SJCRH30 (cell line): ENCODE results near the gene ING2. TPM values are rescaled to one million over a fixed set of nuclear protein-coding genes. Genes with fewer than 3 reads are reported as not detected.

Experiments used
- DNase-seq, 2 experiments: peaks; one replicate each; pipeline ENCODE4 v3.0.0-alpha.2; 2015 to 2020
- H3K27ac ChIP-seq: fragments of 250-450 bp; sonication (Bioruptor Pico); 2 replicates; pipeline ENCODE4 v1.5.1; 2020; ENCODE audit warnings: mild to moderate bottlenecking, moderate library complexity
- H3K27me3 ChIP-seq: fragments of 250-450 bp; sonication (Bioruptor Pico); 2 replicates; pipeline ENCODE4 v1.5.1; 2020; ENCODE audit warnings: mild to moderate bottlenecking, moderate library complexity
- H3K36me3 ChIP-seq: fragments of 250-450 bp; sonication (Bioruptor Pico); 2 replicates; pipeline ENCODE4 v1.5.1; 2020; ENCODE audit warnings: mild to moderate bottlenecking, moderate library complexity
- H3K4me1 ChIP-seq: fragments of 250-450 bp; sonication (Bioruptor Pico); 2 replicates; pipeline ENCODE4 v1.5.1; 2020; ENCODE audit warnings: mild to moderate bottlenecking, moderate library complexity
- H3K4me3 ChIP-seq: fragments of 250-450 bp; sonication (Bioruptor Pico); 2 replicates; pipeline ENCODE4 v1.5.1; 2020; ENCODE audit warnings: mild to moderate bottlenecking, moderate library complexity
- H3K9me3 ChIP-seq: fragments of 250-450 bp; sonication (Bioruptor Pico); replicated peaks from 2 replicates; pipeline ENCODE4 v1.5.1; 2020; ENCODE audit warnings: mild to moderate bottlenecking, moderate library complexity
- total RNA-seq: library from RNA; depleted of rRNA; stranded (reverse); fragments of >200 nt; shearing (Covaris generic); gene quantifications from 2 replicates; pipeline ENCODE4 v1.2.3, GENCODE V29; 2014

ING2 gene
- total RNA-seq, 1 experiment from 2014 or later, result 11.8 TPM

DNA sequence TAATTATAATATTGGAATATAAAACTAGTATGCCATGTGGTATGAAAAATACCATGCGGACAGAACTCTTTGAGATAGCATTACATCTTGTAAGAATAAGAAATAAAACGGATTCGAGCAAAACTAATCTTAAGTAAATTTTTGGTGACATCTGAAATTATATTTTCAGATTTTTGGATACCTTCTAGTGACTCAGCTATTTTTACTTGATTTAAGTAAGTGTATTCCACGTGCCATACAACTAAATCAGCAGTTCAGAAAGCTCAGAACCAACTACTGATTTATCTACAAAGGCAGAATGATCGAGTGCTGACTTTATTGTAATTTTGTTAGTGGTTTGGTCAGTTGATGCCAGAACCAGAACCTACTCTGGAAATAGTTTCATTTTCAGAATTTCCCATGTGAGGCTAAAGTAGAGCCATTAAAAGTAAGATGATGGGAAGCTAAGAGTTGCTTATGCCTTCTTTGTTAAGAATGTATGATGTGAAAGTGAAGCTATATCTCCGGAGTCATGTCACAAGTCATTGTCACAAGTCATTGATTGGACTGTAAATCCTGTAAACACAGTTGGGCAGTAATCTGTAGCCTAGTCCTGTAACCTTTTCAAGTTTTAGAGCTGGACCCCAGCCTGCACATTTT lies 4.0 kb downstream of the ING2 start:
- no peaks in the 10 kb centered on the region for H3K4me1 ChIP-seq
- no peak overlapping the region for H3K4me3 ChIP-seq
- DNase-seq, result no peak
- peaks cover 15% of the 10 kb centered on the region; the same call in 1 of the 2 replicates for H3K36me3 ChIP-seq
- H3K9me3 ChIP-seq, result no peaks in the 10 kb centered on the region
- H3K27ac ChIP-seq, result no peak overlapping the region
- no peaks in the 10 kb centered on the region for H3K27me3 ChIP-seq

DNA sequence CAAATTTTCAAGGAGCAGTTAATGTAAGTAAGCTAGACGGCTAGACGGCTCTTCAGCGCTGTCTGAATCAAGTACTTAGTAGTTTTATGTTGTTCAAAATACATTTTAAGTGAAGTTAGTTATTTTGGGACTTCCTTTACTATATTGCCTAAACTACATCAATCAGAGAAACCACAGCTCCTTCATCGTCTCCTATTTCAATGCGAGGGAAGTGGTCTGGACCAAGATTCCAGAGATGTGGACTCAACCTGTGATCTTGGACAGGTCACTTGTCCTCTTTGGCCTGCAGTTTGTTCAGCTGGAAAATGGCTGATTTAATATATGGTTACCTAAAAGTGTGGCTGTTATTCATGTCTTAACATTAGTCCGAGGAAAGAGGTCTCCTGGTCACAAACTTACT lies 10.6 kb downstream of the ING2 start:
- DNase-seq, result no peak
- Histone ChIP-seq H3K27ac (no peak overlapping the region), H3K9me3 (no peaks in the 10 kb centered on the region), H3K27me3 (no peaks in the 10 kb centered on the region), H3K36me3 (peaks cover 12% of the 10 kb centered on the region; the same call in 1 of the 2 replicates), H3K4me1 (no peaks in the 10 kb centered on the region), H3K4me3 (no peak overlapping the region)

DNA sequence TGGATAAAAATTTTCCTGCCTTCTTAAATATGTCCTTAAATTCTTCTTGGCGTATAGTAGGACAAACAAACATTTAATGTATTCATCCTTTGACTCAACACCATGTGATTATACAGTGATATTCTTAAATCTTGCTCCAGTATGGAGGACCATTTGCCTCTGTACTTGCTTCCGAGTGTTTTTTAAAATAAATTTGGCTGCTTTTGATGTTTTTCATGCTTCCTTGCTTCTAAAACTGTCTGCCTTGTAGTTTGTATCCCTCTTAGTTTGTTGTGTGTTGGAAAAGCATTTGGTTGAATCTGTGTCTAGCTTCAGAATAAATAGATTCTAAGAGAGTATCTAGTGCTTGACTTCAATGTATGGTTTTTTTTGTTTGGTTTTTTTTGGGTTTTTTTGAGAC lies 12.3 kb downstream of the ING2 start:
- no peaks in the 10 kb centered on the region for H3K9me3 ChIP-seq
- H3K27ac ChIP-seq, result no peak overlapping the region
- no peak for DNase-seq
- H3K4me1 ChIP-seq, result no peaks in the 10 kb centered on the region
- H3K27me3 ChIP-seq, result no peaks in the 10 kb centered on the region
- no peak overlapping the region for H3K4me3 ChIP-seq
- H3K36me3 ChIP-seq, result no peaks in the 10 kb centered on the region

DNA sequence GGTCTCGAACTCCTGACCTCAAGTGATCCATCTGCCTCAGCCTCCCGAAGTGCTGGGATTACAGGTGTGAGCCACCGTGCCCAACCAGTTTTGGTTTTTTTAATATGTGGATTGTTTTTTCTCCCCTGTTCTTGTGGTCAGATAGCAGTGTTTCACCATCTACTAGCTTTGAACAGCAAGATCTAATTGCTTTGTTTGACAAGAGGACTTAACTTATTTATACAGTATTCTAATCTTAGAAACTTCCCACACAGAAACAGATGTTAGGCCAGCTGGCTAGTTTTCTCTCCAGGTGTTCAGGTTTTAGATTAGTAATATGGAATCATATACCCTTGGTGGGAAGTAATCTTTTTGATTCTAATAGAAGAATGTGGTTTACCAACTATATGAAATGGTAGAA lies 12.9 kb downstream of the ING2 start:
- no peak overlapping the region for H3K27ac ChIP-seq
- no peaks in the 10 kb centered on the region for H3K36me3 ChIP-seq
- no peaks in the 10 kb centered on the region for H3K4me1 ChIP-seq
- DNase-seq, result no peak
- H3K9me3 ChIP-seq, result no peaks in the 10 kb centered on the region
- H3K4me3 ChIP-seq, result no peak overlapping the region
- no peaks in the 10 kb centered on the region for H3K27me3 ChIP-seq

DNA sequence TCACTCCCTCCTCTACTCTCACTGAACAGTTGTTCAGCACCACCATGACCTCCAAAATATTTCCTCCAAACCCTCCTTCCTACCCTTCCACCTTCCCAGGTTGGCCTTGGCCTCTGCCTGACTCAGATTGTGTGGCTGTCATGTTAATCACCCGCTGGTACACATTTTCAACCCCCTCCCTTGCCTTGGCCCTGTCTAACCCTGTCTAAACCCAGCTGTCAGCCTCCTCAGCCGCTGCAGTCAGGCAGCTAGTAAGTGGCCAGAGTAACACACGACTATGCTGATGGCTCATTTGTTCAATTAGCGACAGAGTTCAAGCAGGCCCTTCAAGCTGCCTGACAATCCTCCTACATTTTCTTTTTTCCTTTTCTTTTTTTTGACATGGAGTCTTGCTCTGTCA lies 18.0 kb downstream of the ING2 start:
- no peaks in the 10 kb centered on the region for H3K36me3 ChIP-seq
- H3K9me3 ChIP-seq, result no peaks in the 10 kb centered on the region
- peak; percentile 6 to 21 for DNase-seq
- no peaks in the 10 kb centered on the region for H3K27me3 ChIP-seq
- no peak overlapping the region for H3K27ac ChIP-seq
- H3K4me1 ChIP-seq, result no peaks in the 10 kb centered on the region
- H3K4me3 ChIP-seq, result no peak overlapping the region

DNA sequence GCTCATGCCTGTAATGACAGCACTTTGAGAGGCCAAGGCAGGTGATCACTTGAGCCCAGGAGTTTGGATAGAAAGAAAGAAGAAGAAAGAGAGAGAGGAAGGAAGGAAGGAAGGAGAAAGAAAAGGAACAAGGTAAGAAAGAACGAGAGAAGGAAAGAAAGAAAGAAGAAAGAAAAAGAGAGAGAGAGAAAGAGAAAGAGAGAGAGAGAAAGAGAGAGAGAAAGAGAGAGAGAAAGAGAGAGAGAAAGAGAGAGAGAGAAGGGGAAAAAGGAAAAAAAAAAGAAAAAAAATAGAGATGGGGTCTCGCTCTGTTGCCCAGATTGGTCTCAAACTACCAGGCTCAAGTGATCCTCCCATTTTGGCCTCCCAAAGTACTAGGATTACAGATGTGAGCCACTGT lies 22.5 kb downstream of the ING2 start:
- no peak overlapping the region for H3K27ac ChIP-seq
- no peak overlapping the region for H3K4me3 ChIP-seq
- no peaks in the 10 kb centered on the region for H3K27me3 ChIP-seq
- H3K9me3 ChIP-seq, result no peaks in the 10 kb centered on the region
- no peaks in the 10 kb centered on the region for H3K36me3 ChIP-seq
- no peaks in the 10 kb centered on the region for H3K4me1 ChIP-seq
- DNase-seq, result no peak

DNA sequence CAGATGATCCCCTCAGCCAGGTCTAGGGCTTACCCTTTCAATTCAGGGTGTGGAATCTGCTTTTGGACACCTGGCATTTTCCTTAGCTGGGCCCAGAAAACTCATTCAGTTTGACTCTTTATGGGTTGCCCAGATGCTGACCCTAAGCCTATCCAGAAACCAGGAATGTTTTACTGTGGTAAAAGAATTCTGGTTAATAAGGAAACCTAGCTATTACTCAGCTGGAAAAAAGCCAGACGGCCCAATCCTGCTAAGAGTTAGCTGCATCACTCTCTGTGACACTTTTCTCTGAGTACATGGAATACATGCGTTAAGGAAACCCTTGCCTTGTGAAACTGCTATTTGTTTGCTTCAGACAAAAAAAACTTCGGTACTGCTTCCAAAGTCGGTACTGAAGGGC lies 28.0 kb downstream of the ING2 start:
- Histone ChIP-seq H3K27me3 (no peaks in the 10 kb centered on the region), H3K4me3 (no peak overlapping the region), H3K9me3 (no peaks in the 10 kb centered on the region), H3K4me1 (no peaks in the 10 kb centered on the region), H3K36me3 (no peaks in the 10 kb centered on the region), H3K27ac (no peak overlapping the region)
- DNase-seq, result no peak

DNA sequence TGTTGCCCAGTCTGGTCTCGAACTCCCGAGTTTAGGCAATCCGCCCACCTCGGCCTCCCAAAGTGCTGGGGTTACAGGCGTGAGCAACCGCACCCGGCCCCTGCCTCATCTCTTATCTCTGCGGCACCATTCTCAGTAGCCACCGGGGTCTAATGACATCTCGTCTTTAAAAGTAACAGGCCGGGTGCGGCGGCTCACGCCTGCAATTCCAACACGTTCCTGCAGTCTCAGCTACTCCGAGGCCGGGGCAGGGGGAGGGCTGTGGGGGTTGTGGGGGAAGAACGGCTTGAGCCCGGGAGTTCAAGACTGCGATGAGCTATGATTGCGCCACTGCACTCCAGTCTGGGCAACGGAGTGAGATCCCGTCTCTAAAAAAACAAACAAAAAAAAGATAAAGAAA lies 28.8 kb downstream of the ING2 start:
- Histone ChIP-seq H3K36me3 (no peaks in the 10 kb centered on the region), H3K27me3 (no peaks in the 10 kb centered on the region), H3K4me3 (no peak overlapping the region), H3K9me3 (no peaks in the 10 kb centered on the region), H3K27ac (no peak overlapping the region), H3K4me1 (no peaks in the 10 kb centered on the region)
- DNase-seq, result no peak

DNA sequence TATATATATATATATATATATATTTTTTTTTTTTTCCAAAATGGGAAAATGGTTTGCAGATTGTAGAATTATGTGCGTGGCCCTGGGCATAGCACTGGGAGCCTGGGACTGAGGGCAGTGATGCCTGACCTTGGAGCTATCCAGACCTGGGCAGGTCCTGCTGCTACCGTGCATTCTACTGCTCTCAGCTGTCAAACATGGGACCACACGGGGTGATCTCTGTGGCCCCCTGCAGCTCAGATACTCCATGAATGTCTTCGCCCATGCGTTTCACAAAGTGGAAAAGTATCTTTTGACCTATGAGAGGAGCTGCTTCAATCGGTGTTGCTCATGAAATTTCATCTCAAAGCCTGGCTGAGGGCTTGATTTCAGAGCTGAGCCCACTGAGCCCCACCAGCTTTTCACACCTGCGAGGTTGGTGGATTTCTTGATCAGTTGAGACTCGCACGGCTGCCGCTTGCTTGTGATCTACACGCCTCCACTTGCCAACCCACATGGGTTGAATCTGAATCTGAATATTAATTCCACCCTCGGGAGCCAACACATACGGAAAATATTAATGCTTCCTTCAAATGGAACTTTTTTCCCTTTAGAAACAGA lies 35.7 kb downstream of the ING2 start:
- Histone ChIP-seq H3K4me1 (no peaks in the 10 kb centered on the region), H3K36me3 (no peaks in the 10 kb centered on the region), H3K9me3 (no peaks in the 10 kb centered on the region), H3K4me3 (no peak overlapping the region), H3K27ac (no peak overlapping the region), H3K27me3 (no peaks in the 10 kb centered on the region)
- DNase-seq, result peak in 1 of 2 experiments; percentile 2

DNA sequence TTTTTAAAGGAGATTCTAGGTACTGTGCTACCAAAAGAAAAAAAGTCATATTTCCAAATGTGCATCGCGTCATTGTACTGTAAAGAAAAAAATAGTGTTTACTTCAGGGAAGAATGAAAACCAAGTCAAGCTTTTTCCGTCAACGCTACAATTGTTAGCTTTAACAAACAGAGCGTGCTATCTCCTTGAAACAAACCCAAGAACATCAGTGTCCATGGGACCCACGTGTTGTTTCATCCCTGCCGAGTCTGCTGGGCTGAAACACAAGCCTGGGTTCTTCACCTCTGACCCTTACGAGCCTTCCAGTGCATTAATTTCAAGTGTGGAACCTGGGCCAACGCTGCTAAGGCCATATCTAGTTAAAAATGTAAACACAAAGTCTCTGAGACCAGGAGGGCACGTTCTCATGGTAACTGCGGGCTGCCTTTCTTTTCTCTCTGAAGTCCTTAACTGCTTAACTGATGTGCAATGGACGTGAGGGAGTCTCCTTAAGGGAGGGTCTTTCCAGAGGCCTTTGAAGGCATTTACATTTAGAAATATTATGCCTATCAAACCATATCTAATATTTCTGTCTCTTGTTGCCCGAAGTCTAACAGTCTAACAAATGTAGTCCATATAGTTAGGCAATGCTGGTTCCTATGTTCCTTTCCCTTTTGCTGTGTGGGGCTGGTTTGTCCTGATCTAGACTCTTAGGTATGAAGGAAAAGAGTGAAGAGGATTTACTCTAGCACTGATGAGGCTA lies 36.3 kb downstream of the ING2 start:
- Histone ChIP-seq H3K27ac (no peak overlapping the region), H3K36me3 (no peaks in the 10 kb centered on the region), H3K4me1 (no peaks in the 10 kb centered on the region), H3K9me3 (no peaks in the 10 kb centered on the region), H3K27me3 (no peaks in the 10 kb centered on the region), H3K4me3 (no peak overlapping the region)
- DNase-seq, result no peak

DNA sequence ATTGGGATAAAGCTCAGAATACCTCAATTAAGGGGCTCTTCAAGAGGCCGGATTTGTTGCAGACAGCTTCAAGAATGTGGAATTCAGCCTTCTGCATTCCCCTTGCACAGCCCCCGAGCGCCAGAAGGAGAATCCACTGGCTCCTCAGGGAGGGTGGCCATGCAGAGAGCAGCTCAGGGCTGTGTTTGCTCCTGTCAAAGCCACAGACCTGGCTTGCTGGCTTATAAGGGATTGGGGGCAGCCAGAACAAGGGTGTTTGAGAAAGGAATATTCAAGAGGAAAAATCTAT lies 36.8 kb downstream of the ING2 start:
- Histone ChIP-seq H3K36me3 (no peaks in the 10 kb centered on the region), H3K4me1 (no peaks in the 10 kb centered on the region), H3K27me3 (no peaks in the 10 kb centered on the region), H3K4me3 (no peak overlapping the region), H3K27ac (no peak overlapping the region), H3K9me3 (no peaks in the 10 kb centered on the region)
- DNase-seq, result no peak

DNA sequence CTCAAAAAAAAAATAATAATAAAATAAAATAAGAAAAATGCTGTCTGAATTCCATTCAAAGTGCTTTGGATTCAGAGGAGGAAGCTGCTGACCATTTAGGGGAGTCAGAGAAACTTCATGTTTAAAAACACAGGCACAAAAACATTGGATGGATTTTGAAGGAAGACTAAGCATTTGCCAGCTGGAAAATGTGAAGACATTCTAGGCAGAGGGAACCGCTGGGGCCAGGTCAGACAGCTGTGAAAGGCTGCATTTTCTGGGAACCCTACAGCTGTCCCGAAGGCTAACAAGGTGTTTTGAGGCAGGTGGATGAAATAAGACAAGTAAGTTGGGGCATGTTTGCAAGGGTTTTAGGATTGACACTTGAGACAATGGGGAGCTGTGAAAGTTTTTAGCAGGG lies 38.6 kb downstream of the ING2 start:
- H3K36me3 ChIP-seq, result no peaks in the 10 kb centered on the region
- no peak overlapping the region for H3K4me3 ChIP-seq
- no peaks in the 10 kb centered on the region for H3K4me1 ChIP-seq
- DNase-seq, result no peak
- no peak overlapping the region for H3K27ac ChIP-seq
- H3K9me3 ChIP-seq, result no peaks in the 10 kb centered on the region
- H3K27me3 ChIP-seq, result no peaks in the 10 kb centered on the region

DNA sequence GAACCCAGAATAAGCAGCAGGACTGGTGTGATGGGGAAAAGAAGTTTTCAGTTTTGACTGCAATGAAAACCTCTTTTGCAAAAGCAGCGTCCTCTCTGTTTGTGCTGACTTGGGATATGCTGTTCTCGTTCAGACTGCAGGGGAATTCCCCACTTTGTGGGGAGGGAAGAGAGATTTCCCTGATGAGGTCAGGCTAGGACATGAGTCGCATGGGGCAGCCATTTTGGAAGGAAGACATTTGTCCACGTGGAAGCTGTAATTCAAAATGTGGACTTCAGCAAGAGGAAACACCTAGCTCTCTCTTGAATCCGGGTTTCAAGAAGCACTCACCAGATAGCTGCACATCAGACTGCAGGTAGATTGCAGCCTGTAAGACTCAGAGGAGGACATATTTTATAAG lies 39.3 kb downstream of the ING2 start:
- Histone ChIP-seq H3K36me3 (no peaks in the 10 kb centered on the region), H3K27me3 (no peaks in the 10 kb centered on the region), H3K27ac (no peak overlapping the region), H3K4me3 (no peak overlapping the region), H3K9me3 (no peaks in the 10 kb centered on the region), H3K4me1 (no peaks in the 10 kb centered on the region)
- no peak for DNase-seq

DNA sequence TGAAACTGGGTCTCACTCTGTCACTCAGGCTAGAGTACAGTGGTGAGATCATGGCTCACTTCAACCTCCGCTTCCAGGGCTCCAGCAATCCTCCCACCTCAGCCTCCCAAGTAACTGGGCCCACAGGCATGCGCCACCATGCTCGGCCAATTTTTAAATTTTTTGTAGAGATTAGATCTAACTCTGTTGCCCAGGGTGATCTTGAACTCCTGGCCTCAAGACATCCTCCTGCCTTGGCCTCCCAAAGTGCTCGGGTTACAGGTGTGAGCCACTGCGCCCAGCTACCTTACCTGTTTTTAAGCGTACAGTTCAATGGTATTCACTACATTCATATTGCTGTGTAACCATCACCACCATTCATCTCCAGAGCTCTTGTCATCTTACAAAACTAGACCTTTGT lies 41.5 kb downstream of the ING2 start:
- H3K4me1 ChIP-seq, result no peaks in the 10 kb centered on the region
- H3K4me3 ChIP-seq, result no peak overlapping the region
- no peak for DNase-seq
- H3K27ac ChIP-seq, result no peak overlapping the region
- H3K9me3 ChIP-seq, result no peaks in the 10 kb centered on the region
- no peaks in the 10 kb centered on the region for H3K27me3 ChIP-seq
- H3K36me3 ChIP-seq, result no peaks in the 10 kb centered on the region

DNA sequence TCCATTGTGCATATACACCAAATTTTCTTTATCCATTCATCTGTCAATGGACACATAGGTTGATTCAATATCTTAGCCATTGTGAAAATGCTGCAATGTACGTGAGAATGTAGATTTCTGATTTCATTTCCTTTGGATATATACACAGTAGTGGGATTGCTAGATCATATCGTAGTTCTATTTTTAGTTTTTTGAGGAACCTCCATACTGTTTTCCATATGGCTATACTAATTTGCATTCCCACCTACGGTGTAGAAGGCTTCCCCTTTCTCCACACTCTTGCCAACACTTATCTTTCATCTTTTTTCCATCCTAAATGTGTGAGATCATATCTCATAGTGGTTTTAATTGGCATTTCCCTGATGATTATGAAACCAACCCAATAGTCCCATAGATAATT lies 43.4 kb downstream of the ING2 start:
- Histone ChIP-seq H3K36me3 (no peaks in the 10 kb centered on the region), H3K4me3 (no peak overlapping the region), H3K27me3 (no peaks in the 10 kb centered on the region), H3K27ac (no peak overlapping the region), H3K9me3 (no peaks in the 10 kb centered on the region), H3K4me1 (no peaks in the 10 kb centered on the region)
- no peak for DNase-seq
